Skeletal muscle cell (primary cell): ENCODE results near the gene SGSM2.

Source experiments
- DNase-seq: peaks from one replicate; pipeline ENCODE4 v3.0.0-alpha.2; 2010; ENCODE audit warnings: low read depth
- H3K4me3 ChIP-seq: 2 replicates; pipeline ENCODE4 v1.5.1; 2011; ENCODE audit warnings: low read depth, mild to moderate bottlenecking, control low read depth, low read length, moderate library complexity

The SGSM2 gene

GRCh38 chr17:2406271-2406902 lies 69.1 kb downstream of the SGSM2 start:
- DNase-seq: no peak
- H3K4me3 ChIP-seq: no peak overlapping the region

GRCh38 chr17:2406903-2407790 lies 69.8 kb downstream of the SGSM2 start:
- H3K4me3 ChIP-seq: no peak overlapping the region
- DNase-seq: peak; percentile 70

DNA sequence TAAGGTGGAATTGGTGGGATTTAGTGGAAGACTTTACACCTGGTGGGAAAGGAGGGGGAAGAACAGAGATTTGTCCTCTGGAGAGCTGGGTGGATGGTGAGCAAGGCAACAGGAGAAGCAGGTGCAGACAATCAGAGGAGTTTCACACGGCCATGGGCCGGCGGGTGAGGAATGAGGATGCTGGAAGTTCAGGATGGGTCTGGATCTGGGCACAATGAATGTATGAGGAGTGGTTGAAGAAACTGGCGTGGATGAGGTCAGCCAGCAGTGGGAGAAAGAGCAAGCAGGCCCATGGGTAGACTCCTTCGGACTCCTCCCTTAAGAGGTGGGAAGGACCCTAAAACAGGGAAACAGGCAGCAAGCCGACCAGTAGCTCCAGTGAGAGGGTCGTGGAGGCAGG lies 73.7 kb downstream of the SGSM2 start:
- DNase-seq: no peak
- H3K4me3 ChIP-seq: no peak overlapping the region

DNA sequence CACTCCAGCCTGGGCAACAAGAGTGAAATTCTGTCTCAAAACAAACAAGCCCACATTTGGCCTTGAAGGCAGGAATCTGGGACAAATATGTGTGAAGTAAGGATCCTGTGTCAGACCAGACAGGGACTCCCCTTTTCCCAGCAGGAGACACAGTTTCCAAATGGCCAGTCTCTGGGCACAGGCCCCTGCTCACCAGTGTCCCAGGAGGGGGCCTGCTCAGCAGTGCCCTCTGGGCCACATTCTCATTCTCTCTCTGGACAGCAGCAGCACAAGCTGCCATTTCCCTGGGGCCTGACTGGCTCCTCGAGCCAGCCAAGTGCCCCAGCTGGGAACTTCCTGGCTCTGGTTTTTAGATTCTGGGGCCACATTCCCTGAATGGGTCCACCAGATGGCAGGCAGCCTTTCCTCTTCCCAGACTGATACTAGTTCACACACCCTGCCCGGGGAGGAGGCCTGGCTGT lies 75.3 kb downstream of the SGSM2 start:
- no peak overlapping the region for H3K4me3 ChIP-seq
- no peak for DNase-seq

DNA sequence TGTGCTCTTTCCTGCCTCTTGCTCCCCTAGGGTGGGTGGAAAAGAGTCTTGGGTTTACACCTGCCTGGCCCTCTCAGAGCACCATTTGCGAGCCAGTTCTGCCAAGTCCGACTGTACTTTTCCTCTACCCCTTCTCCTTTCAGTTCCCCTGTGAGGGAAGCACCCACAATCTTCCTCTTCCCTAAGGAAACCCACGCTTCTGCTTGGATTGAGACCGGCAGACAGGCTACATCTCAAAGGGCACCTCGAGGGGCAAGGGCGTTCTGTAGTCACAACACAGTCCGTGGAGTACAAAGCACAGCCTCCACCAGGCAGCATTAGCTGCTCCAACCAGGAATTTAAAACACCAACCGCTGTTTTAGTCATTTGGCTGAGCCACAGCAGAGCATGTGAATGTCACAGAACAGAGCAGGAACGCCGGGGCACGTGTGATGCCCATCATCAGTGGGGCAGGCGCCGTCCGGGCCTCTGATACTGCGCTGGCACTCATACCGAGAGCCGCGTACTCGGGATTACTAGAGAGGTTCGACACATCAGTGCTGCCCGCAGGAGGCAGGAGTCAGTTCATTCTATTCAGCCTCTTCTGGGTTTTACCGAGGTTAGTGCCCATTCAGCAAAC lies 77.3 kb downstream of the SGSM2 start:
- DNase-seq: no peak
- H3K4me3 ChIP-seq: no peak overlapping the region

DNA sequence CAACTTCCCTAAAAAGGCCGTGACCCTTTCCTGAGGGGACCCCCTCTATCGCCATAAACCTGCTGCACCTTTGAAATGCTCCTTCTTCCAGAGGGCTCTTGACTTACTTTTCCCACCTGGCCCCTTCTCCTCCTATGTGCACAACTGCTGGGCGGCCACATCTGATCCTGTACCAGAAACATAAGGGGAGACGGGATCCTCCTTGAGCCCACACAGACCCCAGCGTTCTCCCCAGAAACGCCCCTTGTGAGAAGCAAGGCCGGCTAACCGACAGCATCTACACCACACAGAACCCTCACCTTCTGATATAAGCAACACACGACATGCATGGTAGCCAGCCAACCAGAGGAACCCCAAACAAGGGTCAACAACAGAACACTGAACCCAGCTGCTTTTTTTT lies 77.8 kb downstream of the SGSM2 start:
- DNase-seq: no peak

DNA sequence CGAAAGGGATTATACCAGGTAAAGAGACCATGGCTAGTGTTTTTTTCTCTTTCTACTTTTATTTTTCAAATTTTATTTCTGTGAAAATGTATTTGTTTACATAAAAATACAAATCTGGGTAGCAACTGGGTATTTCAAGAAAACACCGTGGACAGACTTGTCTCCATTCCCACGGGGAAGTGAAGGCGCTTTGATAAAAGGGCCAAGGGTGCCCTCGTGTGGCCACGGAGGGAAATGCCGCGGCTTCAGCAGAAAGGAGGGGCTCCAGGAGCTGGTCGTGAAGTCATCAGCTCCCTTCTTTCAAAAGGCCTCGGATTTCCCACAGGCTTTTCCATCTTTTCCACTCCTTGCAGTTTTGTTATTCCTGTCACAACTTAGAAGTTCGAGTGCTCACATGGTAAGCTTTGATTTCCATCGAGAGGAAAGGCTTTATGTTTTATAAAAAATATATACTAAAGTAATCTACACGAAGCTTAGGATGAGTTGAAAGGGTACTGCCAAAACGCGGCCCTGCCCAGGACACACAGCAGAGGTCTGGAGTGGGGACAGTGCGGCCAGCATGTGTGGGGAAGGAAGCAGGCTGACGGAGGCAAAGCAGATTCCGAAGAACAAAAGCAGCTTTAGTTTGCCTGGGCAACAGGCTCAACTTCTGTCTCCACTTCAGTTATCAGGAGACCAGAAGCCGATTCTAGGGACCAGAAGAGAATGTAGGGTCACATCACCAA lies 78.9 kb downstream of the SGSM2 start:
- no peak overlapping the region for H3K4me3 ChIP-seq
- peak; percentile 55 for DNase-seq

More for the DNA sequence above, 77.8 kb downstream of the SGSM2 start:
- H3K4me3 ChIP-seq: no peak overlapping the region

DNA sequence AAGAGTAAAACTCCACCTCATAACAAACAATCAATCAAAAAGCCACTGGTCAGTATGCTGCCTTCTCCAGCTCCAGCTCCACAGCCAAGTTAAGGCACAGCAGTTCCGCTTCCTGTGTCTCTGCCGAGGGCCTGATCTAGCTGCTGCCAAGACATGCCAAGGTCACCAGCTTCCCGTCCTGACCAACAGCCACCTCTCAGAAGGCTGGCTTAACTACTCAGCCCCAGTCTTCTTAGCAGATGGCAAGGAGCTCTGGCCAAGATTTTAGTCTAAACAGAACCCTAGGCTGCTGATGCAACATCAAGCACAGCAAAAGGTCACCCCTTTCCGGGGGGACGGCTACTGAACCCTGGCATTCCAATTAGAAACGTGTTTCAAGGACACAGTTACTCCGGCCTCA lies 81.3 kb downstream of the SGSM2 start:
- no peak overlapping the region for H3K4me3 ChIP-seq

DNA sequence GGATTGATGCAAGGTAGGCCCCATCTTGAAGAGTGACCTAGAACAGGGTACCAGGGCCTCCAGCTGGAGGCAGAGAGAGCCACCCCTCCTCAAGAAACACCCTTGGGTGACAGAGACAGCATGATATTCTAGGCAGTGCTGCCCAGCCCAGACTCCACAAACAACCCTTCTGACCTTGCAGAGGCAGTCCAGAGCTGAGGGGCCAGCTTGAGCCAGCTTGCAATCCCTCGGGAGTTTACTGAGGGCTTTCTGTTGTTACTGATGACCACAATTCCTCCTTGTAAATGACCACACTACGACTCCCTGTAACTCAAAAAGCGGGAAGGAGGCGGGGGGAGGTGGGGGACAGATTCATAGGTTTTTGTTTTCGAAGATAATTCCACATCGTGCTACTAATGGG lies 82.2 kb downstream of the SGSM2 start:
- H3K4me3 ChIP-seq: no peak overlapping the region
- no peak for DNase-seq

More for the DNA sequence above, 81.3 kb downstream of the SGSM2 start:
- DNase-seq: no peak

- no peak for DNase-seq
- H3K4me3 ChIP-seq: no peak overlapping the region
Observed at GRCh38 chr17:2420176-2420575, 82.9 kb downstream of the SGSM2 start.

DNA sequence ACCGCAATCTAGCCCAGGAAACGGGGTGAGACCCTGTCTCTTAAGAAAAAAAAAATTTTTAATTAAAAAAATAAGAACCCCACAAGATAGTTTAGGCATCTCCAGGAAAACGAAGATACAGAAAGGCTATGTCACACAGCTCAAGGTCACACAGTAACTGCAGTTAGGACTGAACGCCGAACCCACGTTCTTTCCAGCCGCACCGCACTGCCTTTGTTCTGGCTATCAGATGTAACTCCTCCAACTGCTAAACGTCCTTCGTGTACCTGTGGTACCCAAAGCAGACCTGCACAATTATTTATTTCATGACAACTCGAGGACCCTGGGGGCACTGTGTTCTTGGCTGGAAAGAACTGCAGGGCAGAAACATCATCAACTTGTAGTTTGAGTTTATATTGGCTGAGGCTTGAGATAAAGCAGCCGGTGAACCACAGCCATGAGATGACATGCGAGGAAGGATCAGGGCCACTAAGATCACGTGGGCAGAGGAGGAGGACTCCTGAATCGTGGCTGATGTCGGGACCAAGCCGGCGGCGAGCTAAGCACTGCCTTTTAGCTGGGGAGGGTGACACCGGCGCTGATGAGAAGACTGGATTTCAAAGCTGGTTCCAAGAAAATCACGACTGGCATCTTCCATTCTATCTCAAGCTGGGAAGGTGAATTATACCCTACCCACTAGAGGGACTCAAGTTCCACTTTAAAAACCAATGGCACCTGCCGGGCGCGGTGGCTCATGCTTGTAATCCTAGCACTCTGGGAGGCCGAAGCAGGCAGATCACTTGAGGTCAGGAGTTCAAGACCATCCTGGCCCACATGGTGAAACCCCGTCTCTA lies 84.2 kb downstream of the SGSM2 start:
- no peak for DNase-seq
- no peak overlapping the region for H3K4me3 ChIP-seq

DNA sequence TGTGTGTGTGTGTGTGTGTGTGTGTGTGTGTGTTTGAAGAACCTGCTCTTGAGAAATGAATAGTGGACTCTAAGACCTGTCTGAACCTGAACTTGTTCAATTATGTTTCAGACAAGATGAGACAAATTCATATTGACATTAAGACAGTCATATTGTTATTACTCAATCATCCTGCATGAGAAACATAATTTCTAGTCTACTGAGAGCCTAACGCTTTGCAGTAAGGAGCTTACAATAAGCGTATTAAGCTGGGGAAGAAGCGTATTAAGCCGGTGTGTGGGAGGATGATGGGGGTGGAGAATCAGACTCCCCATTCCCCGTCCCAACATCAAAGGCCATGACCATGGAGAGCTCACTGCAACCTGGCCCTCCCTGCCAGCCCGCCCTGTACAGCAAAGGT lies 86.0 kb downstream of the SGSM2 start:
- H3K4me3 ChIP-seq: no peak overlapping the region
- DNase-seq: no peak

- no peak overlapping the region for H3K4me3 ChIP-seq
- DNase-seq: no peak
Observed at GRCh38 chr17:2427215-2427614, 89.9 kb downstream of the SGSM2 start.

GRCh38 chr17:2427910-2428309 lies 90.6 kb downstream of the SGSM2 start:
- DNase-seq: no peak
- no peak overlapping the region for H3K4me3 ChIP-seq
